ENCODE data around the gene PPP1R1C.

PPP1R1C gene

DNA sequence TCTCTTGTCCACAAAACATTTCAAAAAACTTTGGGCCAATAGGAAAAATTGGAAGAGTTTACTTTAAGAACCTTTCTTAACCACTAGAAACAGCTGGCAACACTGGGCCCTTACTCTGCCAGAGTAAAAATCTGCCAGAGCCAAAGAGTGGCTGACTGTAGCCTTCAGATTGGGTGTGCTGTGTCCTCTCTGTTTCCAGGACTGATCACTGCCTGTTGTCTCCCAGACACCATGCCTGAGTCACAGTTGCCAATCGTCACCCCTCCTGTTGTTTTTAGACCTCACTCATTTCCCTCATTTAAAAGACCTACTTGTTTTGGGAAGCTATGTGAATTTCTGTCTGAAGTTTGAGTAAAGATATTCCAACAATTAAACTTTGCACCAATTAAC is 159.1 kb downstream of the PPP1R1C start:
- in situ Hi-C loops (cut with MboI; ENCODE audit: low sequenced_read_pairs, unreplicated experiment) = no loop called here
- TF ChIP-seq, protein P1, sequence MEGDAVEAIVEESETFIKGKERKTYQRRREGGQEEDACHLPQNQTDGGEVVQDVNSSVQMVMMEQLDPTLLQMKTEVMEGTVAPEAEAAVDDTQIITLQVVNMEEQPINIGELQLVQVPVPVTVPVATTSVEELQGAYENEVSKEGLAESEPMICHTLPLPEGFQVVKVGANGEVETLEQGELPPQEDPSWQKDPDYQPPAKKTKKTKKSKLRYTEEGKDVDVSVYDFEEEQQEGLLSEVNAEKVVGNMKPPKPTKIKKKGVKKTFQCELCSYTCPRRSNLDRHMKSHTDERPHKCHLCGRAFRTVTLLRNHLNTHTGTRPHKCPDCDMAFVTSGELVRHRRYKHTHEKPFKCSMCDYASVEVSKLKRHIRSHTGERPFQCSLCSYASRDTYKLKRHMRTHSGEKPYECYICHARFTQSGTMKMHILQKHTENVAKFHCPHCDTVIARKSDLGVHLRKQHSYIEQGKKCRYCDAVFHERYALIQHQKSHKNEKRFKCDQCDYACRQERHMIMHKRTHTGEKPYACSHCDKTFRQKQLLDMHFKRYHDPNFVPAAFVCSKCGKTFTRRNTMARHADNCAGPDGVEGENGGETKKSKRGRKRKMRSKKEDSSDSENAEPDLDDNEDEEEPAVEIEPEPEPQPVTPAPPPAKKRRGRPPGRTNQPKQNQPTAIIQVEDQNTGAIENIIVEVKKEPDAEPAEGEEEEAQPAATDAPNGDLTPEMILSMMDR (IDR thresholded peaks at IDR 0.05; ENCODE audit: borderline replicate concordance, control extremely low read depth, extremely low read depth, insufficient read depth, missing control alignments) = no peak
- DNase-seq (ENCODE audit: low spot score) = no peak

DNA sequence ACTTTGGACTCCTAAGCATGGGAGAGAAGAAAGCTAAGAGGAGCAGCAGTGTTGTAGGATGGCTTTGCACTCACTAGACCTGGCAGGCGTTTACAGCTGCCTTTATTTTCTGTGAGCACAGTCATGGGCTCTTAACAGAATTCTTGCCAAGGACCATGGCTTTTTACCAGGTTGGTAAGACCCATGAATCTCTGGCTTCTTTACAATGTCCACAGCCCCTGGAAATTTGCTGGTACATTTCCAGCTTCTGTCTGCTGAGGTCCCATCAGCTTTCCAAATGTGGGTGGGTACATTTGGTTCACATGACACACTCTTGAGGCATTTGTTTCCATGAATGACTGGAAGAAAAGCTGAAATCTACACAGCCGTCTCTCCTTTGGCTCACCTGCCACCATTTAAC is 162.7 kb downstream of the PPP1R1C start:
- TF ChIP-seq, protein P1 (IDR thresholded peaks at IDR 0.05; ENCODE audit: borderline replicate concordance, control extremely low read depth, extremely low read depth, insufficient read depth, missing control alignments) = no peak
- in situ Hi-C loops (cut with MboI; ENCODE audit: low sequenced_read_pairs, unreplicated experiment) = no loop called here
- DNase-seq (ENCODE audit: low spot score) = no peak

DNA sequence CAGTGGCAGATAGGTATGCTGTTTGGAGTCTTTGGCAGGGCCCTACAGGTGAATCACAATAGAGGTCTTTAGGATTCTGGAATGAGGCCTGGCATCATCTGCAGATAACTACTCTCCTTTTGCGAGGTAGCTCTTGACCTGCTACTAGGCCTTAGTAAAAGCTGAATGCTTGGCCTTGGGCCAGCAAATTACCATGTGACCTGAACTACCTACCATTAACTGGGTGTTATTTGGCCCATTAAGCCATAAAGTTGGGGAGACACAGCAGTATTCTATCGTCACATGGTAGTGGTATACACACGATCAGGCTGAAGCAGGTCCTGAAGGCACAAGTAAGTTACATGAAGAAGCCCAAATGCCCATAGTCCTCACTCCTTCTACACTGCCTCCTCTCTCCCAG is 178.2 kb downstream of the PPP1R1C start:
- in situ Hi-C loops (cut with MboI; ENCODE audit: low sequenced_read_pairs, unreplicated experiment) = no loop called here
- no peak for DNase-seq (ENCODE audit: low spot score)
- TF ChIP-seq, protein P1 (IDR thresholded peaks at IDR 0.05; ENCODE audit: borderline replicate concordance, control extremely low read depth, extremely low read depth, insufficient read depth, missing control alignments) = no peak

DNA sequence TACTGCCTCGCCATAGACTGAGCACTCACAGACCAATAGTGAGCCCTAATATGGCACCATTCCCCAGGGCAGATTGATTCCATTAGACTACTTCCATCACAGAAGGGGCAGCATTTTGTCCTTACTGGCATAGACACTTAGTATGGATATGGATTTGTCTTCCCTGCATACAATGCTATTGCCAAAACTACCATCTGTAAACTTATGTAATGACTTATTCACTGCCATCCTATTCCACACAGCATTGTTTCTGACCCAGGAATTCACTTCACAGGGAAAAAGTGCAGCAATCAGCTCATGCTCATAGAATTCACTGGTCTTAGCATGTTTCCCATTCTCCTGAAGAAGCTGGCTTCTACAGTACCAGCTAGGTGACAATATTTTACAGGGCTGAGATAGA is 179.0 kb downstream of the PPP1R1C start:
- in situ Hi-C loops (cut with MboI; ENCODE audit: low sequenced_read_pairs, unreplicated experiment) = no loop called here
- TF ChIP-seq, protein P1 (IDR thresholded peaks at IDR 0.05; ENCODE audit: borderline replicate concordance, control extremely low read depth, extremely low read depth, insufficient read depth, missing control alignments) = no peak
- no peak for DNase-seq (ENCODE audit: low spot score)

DNA sequence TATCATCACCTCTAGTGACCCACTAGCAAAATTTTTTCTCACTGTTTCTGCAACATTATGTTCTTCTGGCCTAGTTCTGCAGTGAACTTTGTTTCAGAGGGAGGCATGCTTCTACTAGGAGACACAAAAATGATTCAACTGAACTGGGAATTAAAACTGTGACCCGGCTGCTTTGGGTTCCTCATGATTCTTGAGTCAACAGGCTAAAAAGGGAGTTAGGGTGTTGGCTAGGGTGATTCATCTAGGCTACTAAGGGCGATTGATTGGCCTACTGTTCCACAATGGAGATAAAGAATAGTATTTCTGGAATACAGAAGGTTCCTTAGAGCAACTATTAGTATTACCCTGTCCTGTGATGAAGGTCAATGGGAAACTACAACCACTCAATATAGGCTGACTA is 179.5 kb downstream of the PPP1R1C start:
- TF ChIP-seq, protein P1 (IDR thresholded peaks at IDR 0.05; ENCODE audit: borderline replicate concordance, control extremely low read depth, extremely low read depth, insufficient read depth, missing control alignments) = no peak
- in situ Hi-C loops (cut with MboI; ENCODE audit: low sequenced_read_pairs, unreplicated experiment) = no loop called here
- DNase-seq (ENCODE audit: low spot score) = no peak

DNA sequence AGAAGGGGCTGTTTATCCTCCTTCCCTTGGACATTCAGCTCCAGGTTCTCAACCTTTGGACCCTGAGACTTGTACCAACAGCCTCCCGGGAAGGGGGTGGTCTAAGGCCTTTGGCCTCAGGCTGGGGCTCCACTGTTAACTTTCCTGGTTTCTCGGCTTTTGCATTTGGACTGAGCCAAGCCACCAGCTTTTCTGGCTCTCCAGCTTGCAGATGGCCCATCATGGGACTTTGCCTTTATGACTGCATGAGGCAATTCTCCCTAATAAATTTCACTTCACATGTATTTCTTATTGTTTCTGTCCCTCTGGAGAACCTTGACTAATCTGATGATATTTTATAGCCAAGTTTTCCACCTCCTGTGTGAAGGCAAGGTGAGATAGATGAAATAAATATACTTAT is 180.8 kb downstream of the PPP1R1C start:
- in situ Hi-C loops (cut with MboI; ENCODE audit: low sequenced_read_pairs, unreplicated experiment) = no loop called here
- TF ChIP-seq, protein P1 (IDR thresholded peaks at IDR 0.05; ENCODE audit: borderline replicate concordance, control extremely low read depth, extremely low read depth, insufficient read depth, missing control alignments) = no peak
- no peak for DNase-seq (ENCODE audit: low spot score)

DNA sequence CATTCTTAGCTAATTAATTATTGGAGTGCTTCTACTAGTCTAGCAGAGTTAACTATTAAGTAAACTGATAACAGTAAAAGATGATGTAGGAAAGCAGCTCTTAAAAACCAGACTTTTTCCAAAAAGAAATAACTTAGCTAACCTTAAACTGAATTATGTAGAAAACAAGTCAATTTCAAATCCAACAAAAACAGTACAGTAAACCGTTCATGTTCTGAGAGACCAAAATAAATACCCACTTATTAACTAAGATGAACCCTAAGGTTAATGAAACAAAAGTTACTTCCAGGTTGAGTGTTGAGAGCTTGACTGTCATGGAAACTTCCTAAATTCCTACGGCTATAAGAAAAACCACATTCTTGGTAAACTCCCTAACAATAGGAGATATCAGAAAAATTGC is 181.2 kb downstream of the PPP1R1C start:
- in situ Hi-C loops (cut with MboI; ENCODE audit: low sequenced_read_pairs, unreplicated experiment) = no loop called here
- no peak for DNase-seq (ENCODE audit: low spot score)
- TF ChIP-seq, protein P1 (IDR thresholded peaks at IDR 0.05; ENCODE audit: borderline replicate concordance, control extremely low read depth, extremely low read depth, insufficient read depth, missing control alignments) = no peak
